Glutamatergic neuron (in vitro differentiated cells): Measurements from ENCODE around the gene HPGD. TPM values are rescaled to one million over a fixed set of nuclear protein-coding genes. Genes with fewer than 3 reads are reported as not detected.
A peak's percentile ranks its signal among the peaks of the same experiment; 100 is the strongest.

Experiments used
- DNase-seq: peaks from one replicate; pipeline ENCODE4 v3.0.0; 2022
- H3K27ac Mint-ChIP-seq: one replicate; pipeline ENCODE4 v1.8.0; 2020; ENCODE audit warnings: mild to moderate bottlenecking, mixed read lengths, inconsistent platforms; ENCODE audit not compliant: unreplicated experiment
- H3K27me3 Mint-ChIP-seq: one replicate; pipeline ENCODE4 v1.8.0; 2020; ENCODE audit warnings: mild to moderate bottlenecking, moderate library complexity, mixed read lengths, inconsistent platforms; ENCODE audit not compliant: unreplicated experiment
- H3K36me3 Mint-ChIP-seq: one replicate; pipeline ENCODE4 v1.8.0; 2020; ENCODE audit warnings: mild to moderate bottlenecking, mixed read lengths, inconsistent platforms; ENCODE audit not compliant: unreplicated experiment
- H3K4me1 Mint-ChIP-seq: one replicate; pipeline ENCODE4 v1.8.0; 2020; ENCODE audit warnings: mild to moderate bottlenecking, low read depth, mixed read lengths, inconsistent platforms; ENCODE audit not compliant: unreplicated experiment
- H3K4me3 Mint-ChIP-seq: one replicate; pipeline ENCODE4 v1.8.0; 2020; ENCODE audit warnings: mild to moderate bottlenecking, mixed read lengths, inconsistent platforms; ENCODE audit not compliant: unreplicated experiment
- H3K9me3 Mint-ChIP-seq: one replicate; pipeline ENCODE4 v1.8.0; 2020; ENCODE audit warnings: mild to moderate bottlenecking, moderate library complexity, mixed read lengths, inconsistent platforms; ENCODE audit not compliant: unreplicated experiment
- CTCF ChIP-seq: fragments of 200-600 bp; sonication (generic); IDR thresholded peaks from one replicate; pipeline ENCODE4 v1.5.0; 2021; ENCODE audit not compliant: partially characterized antibody, unreplicated experiment
- total RNA-seq: library from RNA; stranded (reverse); fragmentation: NEBNext Ultra II Directional; extraction: Animal tissue kit (Norgen Biotek cat#: 25700); gene quantifications from one replicate; pipeline ENCODE4 v1.2.1, GENCODE V29; 2021; ENCODE audit not compliant: unreplicated experiment

HPGD gene
- total RNA-seq, 1 donor from 2014 or later, result 0.64 TPM

GRCh38 chr4:174521800-174522182 is 497 bp downstream of the HPGD start:
- no peaks in the 10 kb centered on the region for H3K9me3 Mint-ChIP-seq
- H3K4me1 Mint-ChIP-seq, result no peaks in the 10 kb centered on the region
- H3K27ac Mint-ChIP-seq, result no peak overlapping the region
- peaks cover 4% of the 10 kb centered on the region for H3K27me3 Mint-ChIP-seq
- TF ChIP-seq CTCF, result no peak
- peak overlapping the region; percentile 88 for H3K4me3 Mint-ChIP-seq
- no peak for DNase-seq
- H3K36me3 Mint-ChIP-seq, result no peaks in the 10 kb centered on the region

GRCh38 chr4:174520660-174521059 is 1.6 kb downstream of the HPGD start:
- Mint-ChIP-seq H3K36me3 (no peaks in the 10 kb centered on the region), H3K27me3 (peaks cover 4% of the 10 kb centered on the region), H3K4me3 (no peak overlapping the region), H3K9me3 (no peaks in the 10 kb centered on the region), H3K27ac (no peak overlapping the region), H3K4me1 (no peaks in the 10 kb centered on the region)
- no peak for DNase-seq
- TF ChIP-seq CTCF, result no peak

- no peak overlapping the region for H3K27ac Mint-ChIP-seq
- peaks cover 4% of the 10 kb centered on the region for H3K27me3 Mint-ChIP-seq
- no peak overlapping the region for H3K4me3 Mint-ChIP-seq
- DNase-seq, result no peak
- H3K4me1 Mint-ChIP-seq, result no peaks in the 10 kb centered on the region
- TF ChIP-seq CTCF, result no peak
- H3K36me3 Mint-ChIP-seq, result no peaks in the 10 kb centered on the region
- H3K9me3 Mint-ChIP-seq, result no peaks in the 10 kb centered on the region
Observed at GRCh38 chr4:174517502-174518445, 4.5 kb downstream of the HPGD start.

GRCh38 chr4:174516794-174517193 is 5.5 kb downstream of the HPGD start:
- Mint-ChIP-seq H3K27me3 (peaks cover 2% of the 10 kb centered on the region), H3K36me3 (no peaks in the 10 kb centered on the region), H3K27ac (no peak overlapping the region), H3K9me3 (peaks cover 2% of the 10 kb centered on the region), H3K4me3 (no peak overlapping the region), H3K4me1 (no peaks in the 10 kb centered on the region)
- TF ChIP-seq CTCF, result no peak
- no peak for DNase-seq

- Mint-ChIP-seq H3K27ac (no peak overlapping the region), H3K4me1 (no peaks in the 10 kb centered on the region), H3K4me3 (no peak overlapping the region), H3K27me3 (no peaks in the 10 kb centered on the region), H3K36me3 (no peaks in the 10 kb centered on the region), H3K9me3 (peaks cover 2% of the 10 kb centered on the region)
- TF ChIP-seq CTCF, result no peak
- DNase-seq, result no peak
Observed at GRCh38 chr4:174516345-174516744, 5.9 kb downstream of the HPGD start.
